GM21717 (cell line): ENCODE results near the gene SCARF2.
"Not testable (repeated sequence)": the region's sequence is repeated elsewhere in the genome, so short reads cannot be mapped to it uniquely, and the experiment has no call there.

ENCODE experiments used
- ATAC-seq: cut with Tn5 transposase; IDR thresholded peaks from one replicate; pipeline ENCODE4 v1.9.1; 2021; ENCODE audit warnings: mild to moderate bottlenecking, moderate library complexity; ENCODE audit not compliant: unreplicated experiment

The SCARF2 gene

GRCh38 chr22:20429254-20430100, 8.1 kb downstream of the SCARF2 start:
- ATAC-seq = no peak

- no peak for ATAC-seq
Observed at GRCh38 chr22:20428496-20429253, 8.9 kb downstream of the SCARF2 start.

GRCh38 chr22:20427945-20428417, 9.6 kb downstream of the SCARF2 start:
- ATAC-seq = no peak

GRCh38 chr22:20427104-20427944, 10.3 kb downstream of the SCARF2 start:
- ATAC-seq = no peak

- no peak for ATAC-seq
Observed at GRCh38 chr22:20426259-20426615, 11.4 kb downstream of the SCARF2 start.

- ATAC-seq = no peak
Observed at GRCh38 chr22:20425566-20426258, 11.9 kb downstream of the SCARF2 start.

GRCh38 chr22:20424932-20425565, 12.6 kb downstream of the SCARF2 start:
- ATAC-seq = no peak

GRCh38 chr22:20424568-20424931, 13.1 kb downstream of the SCARF2 start:
- ATAC-seq = no peak

GRCh38 chr22:20423906-20424551, 13.6 kb downstream of the SCARF2 start:
- no peak for ATAC-seq

- ATAC-seq = no peak
Observed at GRCh38 chr22:20423008-20423905, 14.4 kb downstream of the SCARF2 start.

- ATAC-seq = no peak
Observed at GRCh38 chr22:20422271-20423007, 15.2 kb downstream of the SCARF2 start.

GRCh38 chr22:20421507-20421874, 16.1 kb downstream of the SCARF2 start:
- ATAC-seq = no peak

GRCh38 chr22:20420157-20420842, 17.3 kb downstream of the SCARF2 start:
- no peak for ATAC-seq

- ATAC-seq = no peak
Observed at GRCh38 chr22:20419664-20419951, 18.0 kb downstream of the SCARF2 start.

- ATAC-seq = no peak
Observed at GRCh38 chr22:20418211-20418788, 19.3 kb downstream of the SCARF2 start.

GRCh38 chr22:20415699-20416098, 21.9 kb downstream of the SCARF2 start:
- not testable (repeated sequence) for ATAC-seq

GRCh38 chr22:20415241-20415640, 22.4 kb downstream of the SCARF2 start:
- not testable (repeated sequence) for ATAC-seq
